IPS-20b (cell line): ENCODE data around the gene CAB39.
"Not testable (repeated sequence)": the region's sequence is repeated elsewhere in the genome, so short reads cannot be mapped to it uniquely, and the experiment has no call there.

Experiments used
- H3K27ac ChIP-seq: one replicate; pipeline ENCODE4 v1.5.1; 2013; ENCODE audit warnings: low read length
- H3K27me3 ChIP-seq: 2 replicates; pipeline ENCODE4 v1.6.1; 2013; ENCODE audit warnings: mild to moderate bottlenecking, low read length, inconsistent platforms; ENCODE audit not compliant: insufficient read depth
- H3K36me3 ChIP-seq: 2 replicates; pipeline ENCODE4 v1.6.1; 2013; ENCODE audit warnings: low read depth, mild to moderate bottlenecking, inconsistent platforms, low read length, moderate library complexity; ENCODE audit not compliant: insufficient read depth
- H3K4me1 ChIP-seq: 2 replicates; pipeline ENCODE4 v1.6.1; 2013; ENCODE audit warnings: mild to moderate bottlenecking, control low read depth, inconsistent platforms, low read length, moderate library complexity; ENCODE audit not compliant: insufficient read depth
- H3K4me3 ChIP-seq: 2 replicates; pipeline ENCODE4 v1.5.1; 2013; ENCODE audit warnings: mild to moderate bottlenecking, low read length, inconsistent platforms
- H3K9ac ChIP-seq: 2 replicates; pipeline ENCODE4 v1.6.1; 2013; ENCODE audit warnings: low read depth, mild to moderate bottlenecking, inconsistent platforms, low read length, moderate library complexity
- H3K9me3 ChIP-seq: 2 replicates; pipeline ENCODE4 v1.6.1; 2013; ENCODE audit warnings: mild to moderate bottlenecking, low read depth, low read length, inconsistent platforms; ENCODE audit not compliant: insufficient read depth

CAB39 gene

GRCh38 chr2:230719340-230719739, 6.7 kb downstream of the CAB39 start:
- no peaks in the 10 kb centered on the region for H3K27me3 ChIP-seq
- H3K9me3 ChIP-seq, result no peaks in the 10 kb centered on the region
- no peaks in the 10 kb centered on the region for H3K36me3 ChIP-seq

GRCh38 chr2:230721712-230722111, 9.1 kb downstream of the CAB39 start:
- Histone ChIP-seq H3K9me3 (no peaks in the 10 kb centered on the region), H3K4me3 (peak overlapping the region; percentile 54), H3K9ac (peak overlapping the region; percentile 65; the same call in 1 of the 2 replicates), H3K4me1 (peaks cover 45% of the 10 kb centered on the region), H3K27ac (peak overlapping the region; percentile 52), H3K36me3 (no peaks in the 10 kb centered on the region), H3K27me3 (no peaks in the 10 kb centered on the region)

More at GRCh38 chr2:230719340-230719739, 6.7 kb downstream of the CAB39 start:
- no peak overlapping the region for H3K4me3 ChIP-seq
- H3K4me1 ChIP-seq, result peaks cover 49% of the 10 kb centered on the region
- H3K27ac ChIP-seq, result no peak overlapping the region
- H3K9ac ChIP-seq, result no peak overlapping the region

- H3K27me3 ChIP-seq, result no peaks in the 10 kb centered on the region
- no peaks in the 10 kb centered on the region for H3K36me3 ChIP-seq
- no peak overlapping the region; the same call in 1 of the 2 replicates for H3K9ac ChIP-seq
- H3K4me1 ChIP-seq, result peaks cover 43% of the 10 kb centered on the region
- no peak overlapping the region for H3K27ac ChIP-seq
- H3K4me3 ChIP-seq, result peak overlapping the region; percentile 54; the same call in 1 of the 2 replicates
- H3K9me3 ChIP-seq, result no peaks in the 10 kb centered on the region
These were observed 9.7 kb downstream of the CAB39 start for GRCh38 chr2:230722207-230722885.

GRCh38 chr2:230723363-230723762, 10.7 kb downstream of the CAB39 start:
- H3K27me3 ChIP-seq, result no peaks in the 10 kb centered on the region
- no peak overlapping the region for H3K4me3 ChIP-seq
- no peak overlapping the region for H3K9ac ChIP-seq
- H3K27ac ChIP-seq, result no peak overlapping the region
- H3K9me3 ChIP-seq, result no peaks in the 10 kb centered on the region
- peaks cover 34% of the 10 kb centered on the region for H3K4me1 ChIP-seq
- H3K36me3 ChIP-seq, result no peaks in the 10 kb centered on the region

GRCh38 chr2:230724957-230725356, 12.3 kb downstream of the CAB39 start:
- not testable (repeated sequence) for H3K9me3 ChIP-seq, H3K9ac ChIP-seq, H3K36me3 ChIP-seq, H3K27ac ChIP-seq, H3K4me3 ChIP-seq, H3K27me3 ChIP-seq
- H3K4me1 ChIP-seq, result peaks cover 23% of the 10 kb centered on the region; the same call in 1 of the 2 replicates

GRCh38 chr2:230731512-230731911, 18.9 kb downstream of the CAB39 start:
- no peak overlapping the region for H3K9ac ChIP-seq
- H3K4me1 ChIP-seq, result peaks cover 10% of the 10 kb centered on the region
- H3K27ac ChIP-seq, result no peak overlapping the region
- no peaks in the 10 kb centered on the region for H3K27me3 ChIP-seq
- H3K36me3 ChIP-seq, result no peaks in the 10 kb centered on the region
- no peak overlapping the region for H3K4me3 ChIP-seq
- no peaks in the 10 kb centered on the region for H3K9me3 ChIP-seq

GRCh38 chr2:230732914-230733401, 20.3 kb downstream of the CAB39 start:
- Histone ChIP-seq H3K9ac (no peak overlapping the region), H3K9me3 (no peaks in the 10 kb centered on the region), H3K27ac (no peak overlapping the region), H3K36me3 (no peaks in the 10 kb centered on the region), H3K4me3 (no peak overlapping the region), H3K4me1 (peaks cover 12% of the 10 kb centered on the region), H3K27me3 (no peaks in the 10 kb centered on the region)

GRCh38 chr2:230734247-230735175, 21.9 kb downstream of the CAB39 start:
- H3K4me3 ChIP-seq, result no peak overlapping the region
- H3K36me3 ChIP-seq, result no peaks in the 10 kb centered on the region
- no peaks in the 10 kb centered on the region for H3K9me3 ChIP-seq
- H3K4me1 ChIP-seq, result peaks cover 12% of the 10 kb centered on the region
- no peaks in the 10 kb centered on the region for H3K27me3 ChIP-seq
- no peak overlapping the region for H3K9ac ChIP-seq
- no peak overlapping the region for H3K27ac ChIP-seq

- Histone ChIP-seq H3K27ac (no peak overlapping the region), H3K4me3 (no peak overlapping the region), H3K9me3 (no peaks in the 10 kb centered on the region), H3K36me3 (no peaks in the 10 kb centered on the region), H3K9ac (no peak overlapping the region), H3K27me3 (no peaks in the 10 kb centered on the region), H3K4me1 (peaks cover 9% of the 10 kb centered on the region)
These were observed 23.2 kb downstream of the CAB39 start for GRCh38 chr2:230735884-230736283.

- peaks cover 4% of the 10 kb centered on the region; the same call in 1 of the 2 replicates for H3K36me3 ChIP-seq
- no peak overlapping the region for H3K9ac ChIP-seq
- no peaks in the 10 kb centered on the region for H3K9me3 ChIP-seq
- H3K4me3 ChIP-seq, result no peak overlapping the region
- H3K27me3 ChIP-seq, result no peaks in the 10 kb centered on the region
- no peak overlapping the region for H3K27ac ChIP-seq
- H3K4me1 ChIP-seq, result peaks cover 7% of the 10 kb centered on the region
These were observed 24.7 kb downstream of the CAB39 start for GRCh38 chr2:230737300-230737699.

GRCh38 chr2:230737791-230738226, 25.2 kb downstream of the CAB39 start:
- Histone ChIP-seq H3K4me3 (no peak overlapping the region), H3K27ac (no peak overlapping the region), H3K4me1 (peaks cover 7% of the 10 kb centered on the region), H3K9me3 (no peaks in the 10 kb centered on the region), H3K27me3 (no peaks in the 10 kb centered on the region), H3K36me3 (peaks cover 4% of the 10 kb centered on the region; the same call in 1 of the 2 replicates), H3K9ac (no peak overlapping the region)
